DMS79 (cell line): Measurements from ENCODE around the gene BLMH.
"Not testable (repeated sequence)": the region's sequence is repeated elsewhere in the genome, so short reads cannot be mapped to it uniquely, and the experiment has no call there.

ENCODE experiments used
- DNase-seq: peaks from one replicate; lab custom pipeline; 2025; lab: John Stamatoyannopoulos, UW

Gene BLMH

GRCh38 chr17:30228011-30228410, 63.7 kb downstream of the BLMH start:
- no peak for DNase-seq

- no peak for DNase-seq
Measured at GRCh38 chr17:30226878-30227277, 64.9 kb downstream of the BLMH start.

GRCh38 chr17:30225919-30226553, 65.7 kb downstream of the BLMH start:
- DNase-seq: no peak

- DNase-seq: no peak
Measured at GRCh38 chr17:30225112-30225511, 66.6 kb downstream of the BLMH start.

GRCh38 chr17:30224419-30224960, 67.3 kb downstream of the BLMH start:
- DNase-seq: no peak

GRCh38 chr17:30222721-30223175, 69.0 kb downstream of the BLMH start:
- no peak for DNase-seq

GRCh38 chr17:30222251-30222650, 69.5 kb downstream of the BLMH start:
- no peak for DNase-seq

- DNase-seq: no peak
Measured at GRCh38 chr17:30221346-30221745, 70.4 kb downstream of the BLMH start.

- no peak for DNase-seq
Measured at GRCh38 chr17:30220414-30220813, 71.3 kb downstream of the BLMH start.

- DNase-seq: no peak
Measured at GRCh38 chr17:30219833-30220232, 71.9 kb downstream of the BLMH start.

GRCh38 chr17:30219315-30219714, 72.4 kb downstream of the BLMH start:
- no peak for DNase-seq

- no peak for DNase-seq
Measured at GRCh38 chr17:30218799-30219198, 72.9 kb downstream of the BLMH start.

- DNase-seq: no peak
Measured at GRCh38 chr17:30217746-30218245, 73.9 kb downstream of the BLMH start.

GRCh38 chr17:30217054-30217453, 74.7 kb downstream of the BLMH start:
- no peak for DNase-seq

- DNase-seq: no peak
Measured at GRCh38 chr17:30212750-30213149, 79.0 kb downstream of the BLMH start.

- no peak for DNase-seq
Measured at GRCh38 chr17:30211371-30211770, 80.4 kb downstream of the BLMH start.

GRCh38 chr17:30210901-30211300, 80.8 kb downstream of the BLMH start:
- DNase-seq: no peak

- no peak for DNase-seq
Measured at GRCh38 chr17:30210366-30210765, 81.4 kb downstream of the BLMH start.

GRCh38 chr17:30209930-30210329, 81.8 kb downstream of the BLMH start:
- no peak for DNase-seq

GRCh38 chr17:30208214-30208613, 83.5 kb downstream of the BLMH start:
- no peak for DNase-seq

GRCh38 chr17:30207655-30208054, 84.1 kb downstream of the BLMH start:
- no peak for DNase-seq

GRCh38 chr17:30203471-30203981, 88.2 kb downstream of the BLMH start:
- DNase-seq: no peak

- DNase-seq: not testable (repeated sequence)
Measured at GRCh38 chr17:30200656-30201055, 91.1 kb downstream of the BLMH start.

- DNase-seq: no peak
Measured at GRCh38 chr17:30200106-30200505, 91.6 kb downstream of the BLMH start.
